HFFc6 (cell line): Measurements from ENCODE around the gene AXIN1. TPM values are rescaled to one million over a fixed set of nuclear protein-coding genes. Genes with fewer than 3 reads are reported as not detected.

Source experiments
- total RNA-seq, 6 experiments: library from RNA; stranded (reverse); fragmentation: NEBNext Ultra II Directional; extraction: Animal tissue kit (Norgen Biotek cat#: 25700); gene quantifications; 2 replicates in 1 of 6; 3 replicates in 5 of 6; pipeline ENCODE4 v1.2.3, GENCODE V29; 2021

Gene AXIN1
- total RNA-seq, 6 experiments from 2014 or later: 13.6 to 16.7 (median 14.7) TPM

Other genes starting within 250 kb of the AXIN1 start
- gene NPRL3, start 214.1 kb downstream of the AXIN1 start, total RNA-seq: 10 to 100 TPM; 33.9 to 40.9 (median 37.1) TPM
- not detected for gene HBZ, start 200.1 kb downstream of the AXIN1 start, total RNA-seq
- not detected for gene HBM, start 186.7 kb downstream of the AXIN1 start, total RNA-seq
- not detected for gene HBA2, start 179.8 kb downstream of the AXIN1 start, total RNA-seq
- gene HBA1, start 176.0 kb downstream of the AXIN1 start, total RNA-seq: not detected
- gene HBQ1, start 172.3 kb downstream of the AXIN1 start, total RNA-seq: under 1 TPM in 1 of 6 experiments, not detected in 5; 0.47 TPM
- 10 to 100 TPM; 35.8 to 47.5 (median 41.7) TPM for gene LUC7L, start 123.3 kb downstream of the AXIN1 start, total RNA-seq
- 100 to 1,000 TPM in 2 of 6 experiments, 10 to 100 TPM in 4; 83.6 to 113 (median 87.7) TPM for gene FAM234A, start 117.9 kb downstream of the AXIN1 start, total RNA-seq
- gene RGS11, start 76.8 kb downstream of the AXIN1 start, total RNA-seq: 1 to 10 TPM; 1.5 to 3.5 (median 2.3) TPM
- not detected for gene ARHGDIG, start 72.1 kb downstream of the AXIN1 start, total RNA-seq
- gene PDIA2, start 69.6 kb downstream of the AXIN1 start, total RNA-seq: not detected
- 100 to 1,000 TPM; 105 to 131 (median 129) TPM for gene MRPL28, start 17.8 kb upstream of the AXIN1 start, total RNA-seq
- gene PGAP6, start 29.3 kb upstream of the AXIN1 start, total RNA-seq: 10 to 100 TPM; 50.6 to 69.7 (median 59.7) TPM
- 100 to 1,000 TPM; 153 to 276 (median 158) TPM for gene NME4, start 44.5 kb upstream of the AXIN1 start, total RNA-seq
- gene DECR2, start 49.2 kb upstream of the AXIN1 start, total RNA-seq: 10 to 100 TPM; 14.0 to 20.3 (median 16.0) TPM
- gene RAB11FIP3, start 72.9 kb upstream of the AXIN1 start, total RNA-seq: 10 to 100 TPM; 30.3 to 36.9 (median 33.9) TPM
- gene CAPN15, start 175.0 kb upstream of the AXIN1 start, total RNA-seq: 10 to 100 TPM; 35.3 to 41.4 (median 40.2) TPM
- gene PRR35, start 207.7 kb upstream of the AXIN1 start, total RNA-seq: not detected
- gene NHLRC4, start 214.3 kb upstream of the AXIN1 start, total RNA-seq: under 1 TPM in 5 of 6 experiments, not detected in 1; 0.24 to 0.58 (median 0.28) TPM
- 10 to 100 TPM; 30.4 to 39.5 (median 35.4) TPM for gene PIGQ, start 217.2 kb upstream of the AXIN1 start, total RNA-seq
- gene RAB40C, start 237.3 kb upstream of the AXIN1 start, total RNA-seq: 10 to 100 TPM; 11.3 to 14.8 (median 12.2) TPM